H1 (cell line): Measurements from ENCODE around the gene WLS. TPM values are rescaled to one million over a fixed set of nuclear protein-coding genes. Genes with fewer than 3 reads are reported as not detected.

Source experiments
- CTCF ChIA-PET: fragments of 300-600 bp; sonication (Branson Sonifier 250); formaldehyde crosslinking; loops from one replicate; lab custom pipeline; 2021; ENCODE audit not compliant: partially characterized antibody; lab: Charles Lee
- POLR2A ChIA-PET: fragments of 300-600 bp; sonication (Branson Sonifier 250); formaldehyde crosslinking; loops from one replicate; lab custom pipeline; 2021; ENCODE audit warnings: inconsistent platforms; ENCODE audit not compliant: partially characterized antibody; lab: Charles Lee
- DNase-seq, 2 experiments: peaks; one replicate each; pipeline versions ENCODE4 v3.0.0 to v3.0.0-alpha.2; 2010 to 2022; ENCODE audit warnings: low spot score in 2 of 2, low read depth in 1 of 2, mixed read lengths in 1 of 2
- FAIRE-seq: peaks from 2 replicates; lab custom pipeline; 2011; peaks lifted over from hg19 to GRCh38; lab: Jason Lieb, UNC
- H2AFZ ChIP-seq: 2 replicates; pipeline ENCODE4 v1.8.1; 2012; ENCODE audit warnings: low read length, inconsistent platforms
- H2AK5ac ChIP-seq: 2 replicates; pipeline ENCODE4 v1.6.1; 2013; ENCODE audit warnings: low read depth, low read length
- H2BK120ac ChIP-seq: replicated peaks from 2 replicates; pipeline ENCODE3; 2013; ENCODE audit warnings: low read depth, low read length, inconsistent platforms
- H2BK12ac ChIP-seq: 2 replicates; pipeline ENCODE4 v1.6.1; 2013; ENCODE audit warnings: low read depth, low read length
- H2BK15ac ChIP-seq: 2 replicates; pipeline ENCODE4 v1.6.1; 2013; ENCODE audit warnings: low read length
- H2BK20ac ChIP-seq: 2 replicates; pipeline ENCODE4 v1.6.1; 2013; ENCODE audit warnings: low read length
- H2BK5ac ChIP-seq: 2 replicates; pipeline ENCODE4 v1.6.1; 2013; ENCODE audit warnings: low read depth, low read length
- H3K14ac ChIP-seq: 2 replicates; pipeline ENCODE4 v1.6.1; 2013; ENCODE audit warnings: inconsistent platforms; ENCODE audit not compliant: insufficient read length
- H3K18ac ChIP-seq: 2 replicates; pipeline ENCODE4 v1.6.1; 2013; ENCODE audit warnings: low read length; ENCODE audit errors: extremely low read depth
- H3K23ac ChIP-seq: 2 replicates; pipeline ENCODE4 v1.6.1; 2013; ENCODE audit warnings: inconsistent platforms; ENCODE audit not compliant: insufficient read length
- H3K23me2 ChIP-seq: 2 replicates; pipeline ENCODE4 v1.6.1; 2013; ENCODE audit warnings: low read depth, low read length
- H3K27ac ChIP-seq: 2 replicates; pipeline ENCODE4 v1.6.1; 2011; ENCODE audit warnings: low read depth, low read length, inconsistent platforms
- H3K27me3 ChIP-seq, 4 experiments: replicated peaks in 1 of 4; 1 replicate in 1 of 4; 2 replicates in 3 of 4; pipeline versions ENCODE4 v1.6.1 to v1.8.1; 2011 to 2013; ENCODE audit warnings: low read length in 3 of 4, mild to moderate bottlenecking in 3 of 4, inconsistent platforms in 2 of 4, mixed read lengths in 2 of 4, moderate library complexity in 1 of 4; ENCODE audit not compliant: control insufficient read depth in 3 of 4, insufficient read depth in 3 of 4; ENCODE audit errors: extremely low read depth in 1 of 4
- H3K36me3 ChIP-seq, 4 experiments: 2 replicates each; pipeline versions ENCODE4 v1.6.1 to v1.8.1; 2011 to 2013; ENCODE audit warnings: mild to moderate bottlenecking in 4 of 4, low read length in 3 of 4, moderate library complexity in 2 of 4, control low read depth in 1 of 4, inconsistent platforms in 1 of 4; ENCODE audit not compliant: insufficient read depth in 4 of 4, control insufficient read depth in 2 of 4
- H3K4ac ChIP-seq: replicated peaks from 2 replicates; pipeline ENCODE3; 2013; ENCODE audit warnings: low read length, low read depth, mixed read lengths, inconsistent platforms; ENCODE audit not compliant: insufficient read length
- H3K4me1 ChIP-seq, 4 experiments: replicated peaks in 1 of 4; 1 replicate in 1 of 4; 2 replicates in 3 of 4; pipeline versions ENCODE4 v1.6.1 to v1.8.1; 2011 to 2013; ENCODE audit warnings: low read length in 3 of 4, inconsistent platforms in 2 of 4, mixed read lengths in 1 of 4; ENCODE audit not compliant: insufficient read depth in 4 of 4, control insufficient read depth in 3 of 4
- H3K4me2 ChIP-seq, 2 experiments: 2 replicates each; pipeline versions ENCODE4 v1.6.1 to v1.8.1; 2011 to 2013; ENCODE audit warnings: low read depth in 2 of 2, low read length in 2 of 2, control low read depth in 1 of 2, inconsistent platforms in 1 of 2, mild to moderate bottlenecking in 1 of 2; ENCODE audit not compliant: insufficient read depth in 1 of 2
- H3K4me3 ChIP-seq, 4 experiments: fragments of 200-600, 300-600 bp in 1 of 4; sonication (generic), shearing (Covaris generic), sonication (Bioruptor Twin) in 1 of 4; 2 replicates each; pipeline versions ENCODE4 v1.5.1 to v1.8.1; 2011 to 2016; ENCODE audit warnings: low read length in 4 of 4, low read depth in 3 of 4, control low read depth in 2 of 4, inconsistent platforms in 2 of 4, mild to moderate bottlenecking in 2 of 4, mixed read lengths in 1 of 4, moderate library complexity in 1 of 4; ENCODE audit not compliant: insufficient read depth in 2 of 4; ENCODE audit errors: extremely low read depth in 1 of 4
- H3K56ac ChIP-seq: replicated peaks from 2 replicates; pipeline ENCODE3; 2013; ENCODE audit warnings: low read depth, mild to moderate bottlenecking, mixed read lengths, low read length, inconsistent platforms; ENCODE audit not compliant: insufficient read length
- H3K79me1 ChIP-seq: 2 replicates; pipeline ENCODE4 v1.6.1; 2013; ENCODE audit warnings: low read depth, low read length, control low read depth
- H3K79me2 ChIP-seq, 2 experiments: 2 replicates each; pipeline versions ENCODE4 v1.6.1 to v1.8.1; 2012 to 2013; ENCODE audit warnings: low read length in 2 of 2, mild to moderate bottlenecking in 2 of 2, inconsistent platforms in 1 of 2; ENCODE audit not compliant: insufficient read depth in 2 of 2, control insufficient read depth in 1 of 2
- H3K9ac ChIP-seq, 4 experiments: replicated peaks in 1 of 4; 1 replicate in 1 of 4; 2 replicates in 3 of 4; pipeline versions ENCODE4 v1.6.1 to v1.8.1; 2011 to 2013; ENCODE audit warnings: low read depth in 3 of 4, low read length in 3 of 4, control low read depth in 2 of 4, mild to moderate bottlenecking in 2 of 4, moderate library complexity in 2 of 4, inconsistent platforms in 1 of 4; ENCODE audit errors: extremely low read depth in 1 of 4
- H3K9me3 ChIP-seq, 2 experiments: 2 replicates each; pipeline versions ENCODE4 v1.6.1 to v1.8.1; 2012 to 2013; ENCODE audit warnings: mild to moderate bottlenecking in 2 of 2, moderate library complexity in 2 of 2, control low read depth in 1 of 2, inconsistent platforms in 1 of 2, low read depth in 1 of 2, low read length in 1 of 2, mixed read lengths in 1 of 2; ENCODE audit not compliant: insufficient read depth in 2 of 2
- H4K20me1 ChIP-seq, 2 experiments: replicated peaks in 1 of 2; 2 replicates each; pipeline versions ENCODE3 to v1.8.1; 2011 to 2013; ENCODE audit warnings: inconsistent platforms in 2 of 2, low read length in 2 of 2, mild to moderate bottlenecking in 1 of 2; ENCODE audit not compliant: insufficient read depth in 2 of 2, control insufficient read depth in 1 of 2
- H4K5ac ChIP-seq: 2 replicates; pipeline ENCODE4 v1.6.1; 2013; ENCODE audit warnings: low read length, low read depth, mixed read lengths, inconsistent platforms; ENCODE audit not compliant: insufficient read length
- H4K8ac ChIP-seq: 2 replicates; pipeline ENCODE4 v1.8.0; 2013; ENCODE audit warnings: mild to moderate bottlenecking, moderate library complexity, low read length, inconsistent platforms; ENCODE audit not compliant: insufficient read depth; ENCODE audit errors: extremely low read depth
- H4K91ac ChIP-seq: replicated peaks from 2 replicates; pipeline ENCODE3; 2013; ENCODE audit warnings: low read length, mixed read lengths, inconsistent platforms; ENCODE audit not compliant: insufficient read length
- GABPA ChIP-seq: IDR thresholded peaks from 2 replicates; pipeline ENCODE4 v1.6.1; 2011; ENCODE audit warnings: mild to moderate bottlenecking, low read length, moderate library complexity, borderline replicate concordance; ENCODE audit not compliant: insufficient read depth
- MAFK ChIP-seq: IDR thresholded peaks from 2 replicates; pipeline ENCODE4 v1.6.1; 2012; ENCODE audit warnings: low read depth, mild to moderate bottlenecking, improper control_type of control experiment, low read length
- WGBS, 2 experiments: shearing (Covaris generic) in 1 of 2; methylation state at CpG; one replicate each; pipeline versions ENCODE4 v1.1.6 to v1.1.7; 2013 to 2015; ENCODE audit warnings: low lambda C conversion rate in 2 of 2, mixed read lengths in 2 of 2, inconsistent platforms in 1 of 2, low coverage in 1 of 2, missing lambda C conversion rate in 1 of 2; ENCODE audit not compliant: insufficient replicate concordance in 2 of 2, insufficient coverage in 1 of 2, insufficient read length in 1 of 2; ENCODE audit errors: extremely low coverage in 1 of 2, missing lambda C conversion rate in 1 of 2; 5-methylcytosine and 5-hydroxymethylcytosine counted together
- polyA plus RNA-seq, 7 experiments: library from polyadenylated mRNA; depleted of rRNA in 3 of 7; stranded (reverse) in 5 of 7; unstranded in 2 of 7; fragments of >200 nt in 5 of 7; fragments of 200-250 nt in 2 of 7; gene quantifications; 1 replicate in 5 of 7; 2 replicates in 1 of 7; 4 replicates in 1 of 7; pipeline versions ENCODE4 v1.2.1 to v1.2.3, GENCODE V29; 2011 to 2013; ENCODE audit warnings: missing spikeins in 2 of 7, mixed read lengths in 2 of 7
- total RNA-seq: library from RNA; stranded (reverse); fragmentation: NEBNext Ultra II Directional; extraction: Animal tissue kit (Norgen Biotek cat#: 25700); gene quantifications from 2 replicates; pipeline ENCODE4 v1.2.1, GENCODE V29; 2021

Gene WLS
- total and polyA plus RNA-seq, 2 of the 8 experiments (the other 6 are each of a cell fraction or from before 2014, with no cell fraction given) = 1.2 to 2.7 TPM

- POLR2A ChIA-PET = no interaction called here
- Histone ChIP-seq H4K5ac (no peak overlapping the region), H3K23ac (no peak overlapping the region), H4K8ac (no peak overlapping the region), H3K27me3 (peaks cover 21 to 37% (median 26%) of the 10 kb centered on the region in 4 experiments), H4K91ac (no peak overlapping the region), H3K36me3 (no peaks in the 10 kb centered on the region), H3K14ac (no peak overlapping the region), H3K18ac (no peak overlapping the region), H2BK20ac (no peak overlapping the region), H3K9me3 (no peaks in the 10 kb centered on the region), H2AFZ (no peak overlapping the region), H2BK5ac (no peak overlapping the region), H3K9ac (no peak overlapping the region), H3K23me2 (peaks cover 3% of the 10 kb centered on the region; the same call in 1 of the 2 replicates), H3K56ac (no peak overlapping the region), H3K79me2 (no peaks in the 10 kb centered on the region), H4K20me1 (peaks cover 1 to 2% of the 10 kb centered on the region in 2 experiments), H3K4me1 (peaks cover 0 to 6% (median 3%) of the 10 kb centered on the region in 4 experiments; a peak in 4 of 7 replicates), H3K79me1 (no peaks in the 10 kb centered on the region), H3K4me3 (no peak overlapping the region), H2BK120ac (no peak overlapping the region), H2BK12ac (no peak overlapping the region), H2AK5ac (no peak overlapping the region), H2BK15ac (no peak overlapping the region), H3K27ac (no peak overlapping the region), H3K4me2 (no peak overlapping the region), H3K4ac (no peak overlapping the region)
- no peak for TF ChIP-seq MAFK
- no peak for TF ChIP-seq GABPA
- 95% methylated on average over 1 of the region's 1 CpG; no CpG with 5 or more reads in 1 of the 2 experiments for WGBS, 2 experiments
- no peak for FAIRE-seq
- no peak for DNase-seq
- CTCF ChIA-PET = interaction anchor here (1.4 kb wide), 1 partner anchor 12 kb away, joined by 3 read pairs; no protein-coding TSS in a partner anchor
Observed at GRCh38 chr1:68280286-68280685, 48.0 kb upstream of the WLS start.
